Esophagus squamous epithelium (tissue), 5 donors: ENCODE data around the gene SELENOP. TPM values are rescaled to one million over a fixed set of nuclear protein-coding genes. Genes with fewer than 3 reads are reported as not detected.

Source experiments
- DNase-seq: peaks from one replicate; lab custom pipeline; 2025; lab: John Stamatoyannopoulos, UW
- H3K27ac ChIP-seq, 4 donors: fragments of 200-600 bp; sonication (generic); one replicate each; pipeline ENCODE4 v1.5.1; 2016 to 2019; ENCODE audit warnings: mild to moderate bottlenecking in 1 of 4
- H3K27me3 ChIP-seq, 4 donors: fragments of 200-600 bp; sonication (generic); 1 replicate in 3 of 4; 2 replicates in 1 of 4; pipeline versions ENCODE4 v1.5.1 to v1.6.0; 2017 to 2021; ENCODE audit warnings: antibody characterized with exemption in 1 of 4
- H3K36me3 ChIP-seq, 3 donors: fragments of 200-600 bp; sonication (generic); one replicate each; pipeline ENCODE4 v1.5.1; 2016 to 2019
- H3K4me1 ChIP-seq, 3 donors: fragments of 200-600 bp; sonication (generic); one replicate each; pipeline ENCODE4 v1.5.1; 2017 to 2019
- H3K4me3 ChIP-seq, 4 donors: fragments of 200-600 bp; sonication (generic); 1 replicate in 3 of 4; 2 replicates in 1 of 4; pipeline ENCODE4 v1.5.1; 2016 to 2019; ENCODE audit warnings: mild to moderate bottlenecking in 2 of 4, moderate library complexity in 1 of 4
- H3K9me3 ChIP-seq, 3 donors: fragments of 200-600 bp; sonication (generic); one replicate each; pipeline ENCODE4 v1.5.1; 2016 to 2019
- CTCF ChIP-seq, 6 experiments: fragments of 450-650 bp in 4 of 6; fragments of 200-600 bp in 2 of 6; sonication (generic) in 2 of 6; IDR thresholded peaks; one replicate each; pipeline ENCODE4 v1.5.1; 2016 to 2019; ENCODE audit warnings: antibody characterized with exemption in 6 of 6, mild to moderate bottlenecking in 4 of 6, moderate library complexity in 4 of 6
- POLR2A ChIP-seq, 4 donors: fragments of 450-650 bp; IDR thresholded peaks; one replicate each; pipeline ENCODE4 v1.6.1; 2017; ENCODE audit warnings: antibody characterized with exemption in 4 of 4, mild to moderate bottlenecking in 4 of 4, moderate library complexity in 3 of 4
- WGBS, 2 donors: methylation state at CpG; one replicate each; pipeline ENCODE4 v1.1.5; 2018; 5-methylcytosine and 5-hydroxymethylcytosine counted together
- intact Hi-C: fragments of 100-400 bp; cut with DNase I; formaldehyde crosslinking; loops from one replicate; pipeline ENCODE4 v1.15.0; 2022
- total RNA-seq, 4 donors: library from RNA; depleted of rRNA; stranded (reverse); fragments of >200 nt; gene quantifications; one replicate each; pipeline ENCODE4 v1.1.0, GENCODE V29; 2016
- donor health status: DM: yes; HTN: yes; CAD: no.

Gene SELENOP
- total RNA-seq, 4 donors from 2014 or later = 74.7 to 381 (median 211) TPM

GRCh38 chr5:42784132-42784531 is 27.6 kb downstream of the SELENOP start:
- Histone ChIP-seq H3K4me3 (no peak overlapping the region), H3K4me1 (no peaks in the 10 kb centered on the region), H3K27ac (no peak overlapping the region), H3K36me3 (no peaks in the 10 kb centered on the region), H3K9me3 (peaks cover 0 to 9% (median 0%) of the 10 kb centered on the region in 3 donors), H3K27me3 (no peaks in the 10 kb centered on the region)
- DNase-seq = no peak
- intact Hi-C loops = loop anchor here (10.0 kb wide), 1 partner anchor 91 kb away; no protein-coding TSS in a partner anchor
- 76 to 80% methylated on average over 1 of the region's 1 CpG for WGBS, 2 donors
- no peak for TF ChIP-seq POLR2A (IDR thresholded peaks at IDR 0.05)
- TF ChIP-seq CTCF (IDR thresholded peaks at IDR 0.05) = no peak

- no peak overlapping the region for H3K4me3 ChIP-seq
- H3K27me3 ChIP-seq = no peaks in the 10 kb centered on the region
- 93 to 95% methylated on average over 1 of the region's 1 CpG for WGBS, 2 donors
- peaks cover 0 to 8% (median 0%) of the 10 kb centered on the region in 3 donors for H3K9me3 ChIP-seq
- H3K4me1 ChIP-seq = no peaks in the 10 kb centered on the region
- no peak for TF ChIP-seq POLR2A (IDR thresholded peaks at IDR 0.05)
- TF ChIP-seq CTCF (IDR thresholded peaks at IDR 0.05) = no peak
- no peaks in the 10 kb centered on the region for H3K36me3 ChIP-seq
- H3K27ac ChIP-seq = no peak overlapping the region
- intact Hi-C loops = loop anchor here (10.0 kb wide), 1 partner anchor 93 kb away; no protein-coding TSS in a partner anchor
- no peak for DNase-seq
Measured at GRCh38 chr5:42781584-42781983, 30.1 kb downstream of the SELENOP start.

GRCh38 chr5:42779083-42779482 is 32.6 kb downstream of the SELENOP start:
- no peaks in the 10 kb centered on the region for H3K4me1 ChIP-seq
- H3K27me3 ChIP-seq = no peaks in the 10 kb centered on the region
- TF ChIP-seq CTCF (IDR thresholded peaks at IDR 0.05) (no peak), POLR2A (IDR thresholded peaks at IDR 0.05) (no peak)
- H3K9me3 ChIP-seq = no peaks in the 10 kb centered on the region
- H3K4me3 ChIP-seq = no peak overlapping the region
- H3K36me3 ChIP-seq = no peaks in the 10 kb centered on the region
- intact Hi-C loops = no loop called here
- DNase-seq = no peak
- H3K27ac ChIP-seq = no peak overlapping the region
- WGBS, 2 donors = 80 to 88% methylated on average over 1 of the region's 1 CpG

GRCh38 chr5:42772265-42772993 is 39.3 kb downstream of the SELENOP start:
- H3K4me3 ChIP-seq = peak overlapping the region in 2 of 4 donors; percentile 3 to 39
- no peak overlapping the region for H3K27ac ChIP-seq
- 28 to 41% methylated on average over 13 of the region's 13 CpGs for WGBS, 2 donors
- peaks cover 0 to 5% (median 0%) of the 10 kb centered on the region in 3 donors for H3K4me1 ChIP-seq
- H3K9me3 ChIP-seq = no peaks in the 10 kb centered on the region
- intact Hi-C loops = no loop called here
- TF ChIP-seq POLR2A (IDR thresholded peaks at IDR 0.05) = no peak
- no peak for TF ChIP-seq CTCF (IDR thresholded peaks at IDR 0.05)
- no peaks in the 10 kb centered on the region for H3K27me3 ChIP-seq
- no peak for DNase-seq
- no peaks in the 10 kb centered on the region for H3K36me3 ChIP-seq

- Histone ChIP-seq H3K4me1 (peaks cover 0 to 5% (median 0%) of the 10 kb centered on the region in 3 donors), H3K4me3 (no peak overlapping the region), H3K36me3 (no peaks in the 10 kb centered on the region), H3K27ac (no peak overlapping the region), H3K9me3 (no peaks in the 10 kb centered on the region), H3K27me3 (no peaks in the 10 kb centered on the region)
- TF ChIP-seq POLR2A (IDR thresholded peaks at IDR 0.05) (no peak), CTCF (IDR thresholded peaks at IDR 0.05) (no peak)
- intact Hi-C loops = no loop called here
- DNase-seq = no peak
Measured at GRCh38 chr5:42770003-42770402, 41.7 kb downstream of the SELENOP start.
